HG02970 (cell line): ENCODE data around the gene CCDC174.
"Not testable (repeated sequence)": the region's sequence is repeated elsewhere in the genome, so short reads cannot be mapped to it uniquely, and the experiment has no call there.

Source experiments
- ATAC-seq: cut with Tn5 transposase; IDR thresholded peaks from one replicate; pipeline ENCODE4 v1.9.1; 2021; ENCODE audit warnings: mild to moderate bottlenecking, moderate library complexity, moderate number of reproducible peaks; ENCODE audit not compliant: unreplicated experiment, low FRiP score

CCDC174 gene

DNA sequence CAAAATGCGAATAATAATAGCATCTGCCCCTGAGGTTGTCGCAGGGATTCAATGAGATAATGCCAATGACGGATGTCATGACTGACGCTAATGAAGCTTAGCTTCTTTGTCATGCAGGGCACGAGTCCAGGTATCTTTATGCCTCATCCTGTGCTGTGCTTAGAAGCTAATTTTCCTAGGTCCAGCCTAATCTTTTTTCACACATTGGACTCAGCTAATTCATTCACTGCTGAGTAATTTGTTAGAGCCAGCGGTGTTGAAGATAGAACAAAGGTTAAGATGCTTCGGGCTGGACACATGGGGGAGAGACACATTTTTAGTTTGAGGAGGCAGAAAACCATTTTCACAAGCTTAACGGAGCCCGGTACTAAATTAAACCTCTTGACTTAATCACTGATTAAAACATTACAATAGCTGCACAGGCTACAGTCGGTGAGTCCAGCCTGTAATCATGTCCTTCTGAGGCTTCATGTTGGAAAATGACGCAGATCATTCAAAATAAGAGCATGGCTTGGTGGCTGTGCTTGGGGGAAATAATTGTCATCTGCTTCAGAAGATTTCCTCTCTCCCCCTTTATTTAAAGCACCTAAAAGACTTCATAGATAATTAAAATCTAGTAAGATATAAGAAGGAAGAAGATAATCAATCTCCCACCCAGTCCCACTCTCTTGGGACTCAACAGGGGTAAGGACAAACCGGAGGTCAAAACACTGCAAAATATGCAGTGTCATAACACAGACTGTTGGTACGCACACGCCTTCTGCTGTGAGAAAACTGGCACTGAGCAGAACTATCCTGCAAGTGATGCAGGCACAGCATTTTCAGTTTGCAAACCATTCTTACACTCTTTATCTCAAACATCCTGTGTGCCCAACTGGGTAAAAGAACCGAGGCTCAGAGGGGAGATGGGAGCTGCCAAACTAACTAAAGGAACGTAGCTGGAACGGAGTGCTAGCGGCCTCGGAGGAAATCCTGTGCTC, 3.3 kb upstream of the CCDC174 start:
- ATAC-seq: no peak

DNA sequence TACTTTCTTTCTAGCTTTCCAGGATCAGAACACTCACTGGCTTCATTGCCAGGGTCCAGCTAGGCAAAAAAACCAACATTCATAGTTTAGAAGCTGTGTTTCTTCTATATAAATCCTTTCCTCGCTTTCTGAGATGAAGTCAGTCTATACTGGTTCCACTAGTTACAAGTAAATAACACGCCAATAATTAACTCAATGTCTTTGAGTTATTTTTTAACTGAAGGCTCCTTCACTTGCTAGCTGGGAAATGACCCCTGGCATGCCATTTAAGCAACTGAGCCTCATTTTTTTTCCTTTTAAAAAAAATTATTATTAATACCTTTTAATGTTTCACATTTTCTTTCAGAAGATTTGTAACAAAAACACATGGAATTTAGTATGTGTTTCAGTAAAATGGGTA, 2.1 kb upstream of the CCDC174 start:
- ATAC-seq: no peak

DNA sequence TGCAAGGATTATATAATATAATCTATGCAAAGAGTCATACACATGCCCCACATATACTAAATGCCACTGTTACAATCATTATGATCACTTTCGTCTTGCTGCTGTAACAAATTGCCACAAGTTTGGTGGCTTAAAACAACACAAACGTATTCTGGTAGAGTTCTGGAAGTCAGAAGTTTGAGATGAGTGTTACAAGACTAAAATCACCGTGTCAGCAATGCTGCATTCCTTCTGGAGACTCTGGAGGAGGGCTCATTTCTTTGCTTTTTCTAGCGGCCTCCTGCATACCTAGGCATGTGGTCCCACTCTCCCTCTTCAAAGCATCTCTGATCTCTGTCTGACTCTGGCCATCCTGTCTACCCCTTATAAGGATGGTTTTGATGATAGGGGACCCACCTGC, 1.4 kb upstream of the CCDC174 start:
- ATAC-seq: no peak

DNA sequence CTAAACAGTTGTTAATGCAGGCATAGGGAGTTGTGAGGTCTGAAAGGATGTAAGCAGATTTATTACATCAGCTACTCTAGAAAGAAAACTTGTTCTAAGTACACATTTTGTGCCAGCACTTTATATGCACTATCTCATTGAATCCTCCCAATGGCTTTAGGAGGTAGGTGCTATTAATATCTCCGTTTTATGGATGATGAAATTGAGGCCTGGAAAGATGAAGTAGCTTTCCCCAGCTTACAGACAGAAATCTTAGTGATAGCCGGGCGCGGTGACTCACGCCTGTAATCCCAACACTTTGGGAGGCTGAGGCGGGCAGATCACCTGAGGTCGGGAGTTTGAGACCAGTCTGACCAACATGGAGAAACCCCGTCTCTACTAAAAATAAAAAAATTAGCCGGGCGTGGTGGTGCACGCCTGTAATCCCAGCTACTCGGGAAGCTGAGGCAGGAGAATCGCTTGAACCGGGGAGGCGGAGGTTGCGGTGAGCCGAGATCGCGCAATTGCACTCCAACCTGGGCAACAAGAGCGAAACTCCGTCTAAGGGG, 872 bp downstream of the CCDC174 start:
- ATAC-seq: not testable (repeated sequence)

DNA sequence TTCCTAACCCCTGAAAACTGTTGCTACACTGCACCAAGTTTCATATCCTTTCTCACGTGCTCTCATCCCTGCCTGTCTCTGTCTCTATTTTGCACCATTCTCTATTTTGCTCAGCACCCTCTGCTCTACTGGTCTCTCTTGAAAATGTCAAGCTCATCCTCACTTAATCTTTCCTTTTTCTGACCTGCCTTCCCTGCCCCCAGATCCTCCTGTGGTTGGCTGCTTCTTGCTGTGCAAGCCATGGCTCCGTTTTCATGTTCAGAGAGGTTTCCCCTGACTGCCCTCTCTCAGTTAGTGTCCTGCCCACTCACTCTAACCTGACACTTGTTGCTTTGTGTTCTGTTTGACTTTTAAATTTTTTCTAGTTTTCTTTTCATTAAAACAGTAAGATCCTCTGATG, 6.0 kb downstream of the CCDC174 start:
- ATAC-seq: no peak

DNA sequence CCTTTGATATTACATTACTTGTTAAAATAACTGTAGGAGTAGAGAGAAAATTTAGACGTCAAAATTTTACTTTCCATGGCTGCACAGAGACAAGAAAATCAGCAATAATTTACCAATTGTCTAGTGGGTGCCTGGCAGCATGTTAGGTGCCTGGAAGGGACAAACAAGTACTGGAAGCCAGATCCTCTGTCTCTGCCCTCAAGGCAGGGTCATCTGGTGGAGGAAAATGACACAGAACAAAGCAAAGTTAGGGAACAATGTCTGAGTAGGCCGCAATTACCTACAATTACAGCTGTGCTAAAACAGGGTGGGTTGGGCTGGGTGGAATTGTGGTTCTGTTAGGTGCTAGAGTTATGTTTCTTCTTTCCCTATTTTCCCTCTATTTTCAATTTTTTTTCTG, 7.4 kb downstream of the CCDC174 start:
- no peak for ATAC-seq

DNA sequence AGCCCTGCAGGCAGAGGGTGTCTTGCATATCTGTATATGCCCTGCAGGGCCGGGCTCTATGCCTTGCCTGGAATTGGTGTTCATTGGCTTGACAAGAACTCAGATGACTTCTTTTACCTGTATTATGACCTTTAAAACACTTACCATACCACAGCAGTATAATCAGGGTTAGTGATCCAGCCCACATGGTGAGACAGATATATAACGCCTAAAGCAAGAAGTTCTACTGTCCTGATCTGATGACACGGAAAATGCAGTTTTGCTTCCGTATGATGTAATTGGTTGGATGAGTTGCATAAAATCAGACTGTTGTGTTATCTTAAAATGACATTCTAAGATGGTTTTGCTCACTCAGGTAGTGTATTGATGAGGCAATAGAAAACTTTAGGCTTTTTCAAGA, 9.4 kb downstream of the CCDC174 start:
- no peak for ATAC-seq

DNA sequence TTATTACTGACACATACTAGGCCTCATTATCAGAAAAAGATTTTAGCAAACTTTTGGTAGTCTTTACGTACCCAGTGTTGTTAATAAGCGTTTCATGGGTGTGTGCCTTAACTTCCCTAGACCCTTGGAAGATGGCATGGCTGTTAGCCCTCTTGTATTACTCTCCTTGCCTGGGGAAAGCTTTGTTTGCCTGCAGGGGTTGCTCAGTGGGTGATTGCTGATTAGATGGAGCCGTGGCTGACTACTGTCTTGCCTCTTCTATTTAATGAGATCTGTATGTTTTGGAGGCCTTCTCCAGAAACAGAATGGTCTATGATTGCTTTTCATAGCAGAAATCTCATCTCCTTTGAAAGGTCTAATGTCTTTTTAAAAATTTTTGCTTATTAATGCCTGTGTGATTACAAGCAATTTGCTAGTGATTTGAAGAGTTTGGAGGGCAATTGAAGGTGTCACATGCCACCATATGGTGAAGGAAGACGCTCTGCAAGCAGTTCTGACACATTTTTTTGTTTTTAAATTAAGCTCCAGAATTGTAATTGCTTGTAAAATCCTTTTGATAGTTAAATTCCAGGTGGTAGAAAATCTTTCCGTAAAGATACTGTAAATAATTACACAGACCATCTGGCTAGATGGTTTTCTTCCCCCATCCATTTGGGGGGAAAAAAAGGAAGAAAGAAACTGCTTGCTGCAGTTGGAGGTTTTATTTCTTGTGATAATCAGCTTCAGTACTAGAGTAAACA, 12.0 kb downstream of the CCDC174 start:
- ATAC-seq: no peak

DNA sequence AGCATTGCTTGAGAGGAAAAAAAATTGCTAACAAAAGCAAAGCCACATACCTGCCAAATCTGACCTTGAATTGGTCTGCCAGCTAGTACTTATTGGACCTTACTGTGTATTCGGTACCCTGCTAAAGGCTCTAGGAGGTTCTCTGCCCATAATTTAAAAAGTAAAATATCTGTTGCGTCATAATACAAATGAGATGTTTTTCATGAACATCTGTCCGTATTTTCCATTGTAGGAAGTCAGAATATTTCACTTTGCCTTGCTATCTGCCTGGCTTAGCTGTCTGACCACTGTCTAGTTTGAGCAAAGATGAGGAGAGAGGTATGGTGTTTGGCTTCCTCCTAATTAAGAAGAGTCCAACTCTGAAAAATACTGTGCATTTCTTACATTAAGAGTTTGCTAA, 12.6 kb downstream of the CCDC174 start:
- ATAC-seq: no peak

DNA sequence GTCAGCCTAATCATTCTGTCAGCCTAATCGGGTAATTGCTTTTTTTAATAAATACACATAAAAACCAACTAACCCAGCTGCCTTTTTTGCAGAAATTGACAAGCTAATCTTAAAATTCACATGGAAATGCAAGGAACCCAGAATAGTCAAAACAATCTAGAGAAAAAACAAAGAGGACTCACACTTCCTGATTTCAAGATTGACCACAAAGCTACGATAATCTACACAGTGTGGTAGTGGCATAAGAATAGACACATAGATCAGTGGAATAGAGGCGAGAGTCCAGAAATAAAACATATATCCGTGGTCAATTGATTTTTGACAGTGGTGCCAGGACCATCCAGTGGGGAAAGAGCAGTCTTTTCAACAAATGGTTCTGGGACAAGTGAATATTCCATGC, 21.0 kb downstream of the CCDC174 start:
- ATAC-seq: no peak

DNA sequence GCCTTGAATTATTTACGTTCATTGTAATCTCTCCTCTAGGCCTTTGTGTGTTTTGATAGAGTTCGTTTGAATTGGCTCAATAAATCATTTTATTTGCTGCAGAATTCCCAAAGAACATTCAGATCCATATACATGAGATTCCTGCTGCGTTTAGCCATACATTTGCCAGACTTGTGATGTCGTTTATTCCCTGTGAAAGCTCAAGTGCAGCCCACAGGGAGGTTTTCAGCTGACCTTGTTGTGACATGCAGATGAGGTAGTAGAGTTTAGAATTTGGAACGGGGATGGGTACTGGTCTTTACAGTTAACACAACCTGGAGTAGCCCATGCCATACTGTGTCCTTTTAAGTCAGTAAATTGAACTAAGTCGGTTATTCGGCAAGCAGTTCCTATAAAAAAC, 23.3 kb downstream of the CCDC174 start, which contains the start of gene C3orf20:
C3orf20 (plus strand) TSS at position 301 of the 400 bp plus-strand sequence. CDS start 7,573 bp downstream, outside the sequence.
- ATAC-seq: no peak

DNA sequence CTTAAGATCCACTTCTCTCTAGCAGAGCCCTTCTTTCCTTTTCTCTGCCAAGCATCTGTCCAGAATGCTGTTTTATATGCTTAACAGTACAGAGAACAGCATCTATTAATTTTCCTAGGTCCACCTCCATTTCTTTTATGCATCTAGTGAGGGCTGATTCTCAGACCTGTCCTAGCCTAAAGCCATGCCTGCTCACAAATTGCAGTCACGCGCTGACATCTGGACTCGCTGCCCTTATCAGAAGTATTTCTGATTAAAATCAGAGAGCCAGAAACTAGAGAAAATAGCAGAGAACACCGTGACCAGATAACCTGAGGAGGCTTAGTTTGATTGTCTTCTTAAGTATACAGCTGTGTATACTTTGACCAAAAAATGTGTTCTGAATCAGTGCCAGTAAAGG, 25.3 kb downstream of the CCDC174 start:
- no peak for ATAC-seq

DNA sequence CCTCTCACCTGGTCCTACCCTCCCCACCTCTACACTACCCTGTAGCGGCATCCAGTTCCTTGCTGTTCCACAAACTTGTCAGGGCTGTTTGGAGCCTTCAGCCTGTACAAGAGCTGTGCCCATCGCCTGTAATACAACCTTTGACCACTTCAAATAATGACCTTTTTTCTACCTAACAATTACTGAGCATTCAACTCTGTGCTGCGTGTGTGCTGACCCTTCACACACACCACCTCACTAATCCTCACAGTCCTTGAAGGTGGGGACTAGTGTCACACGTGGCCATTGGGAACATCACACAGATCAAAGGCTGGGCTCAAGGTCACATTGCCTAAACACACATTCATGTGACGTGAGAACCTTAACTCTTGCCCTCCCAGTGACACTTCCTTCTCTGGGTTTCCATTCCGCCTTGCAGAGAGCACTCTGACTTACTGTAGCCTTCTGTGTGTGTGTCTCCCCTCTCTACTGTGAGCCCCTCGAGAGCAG, 26.5 kb downstream of the CCDC174 start:
- ATAC-seq: no peak

DNA sequence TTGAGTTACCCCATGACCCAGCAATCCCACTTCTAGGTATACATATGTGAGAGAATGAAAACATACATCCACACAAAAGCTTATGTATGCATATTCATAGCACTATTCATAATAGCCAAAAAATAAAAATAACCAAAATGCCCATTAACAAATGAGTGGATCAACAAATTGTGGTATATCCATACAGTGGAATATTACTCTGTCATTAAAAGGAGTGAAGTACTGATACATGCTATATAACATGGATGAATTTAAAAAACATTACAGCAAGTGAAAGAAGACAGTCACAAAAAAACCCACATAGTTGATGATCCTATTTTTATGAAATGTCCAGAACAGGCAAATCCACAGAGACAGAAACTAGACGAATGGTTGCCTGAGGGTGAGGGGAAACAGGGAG, 28.6 kb downstream of the CCDC174 start:
- ATAC-seq: no peak

DNA sequence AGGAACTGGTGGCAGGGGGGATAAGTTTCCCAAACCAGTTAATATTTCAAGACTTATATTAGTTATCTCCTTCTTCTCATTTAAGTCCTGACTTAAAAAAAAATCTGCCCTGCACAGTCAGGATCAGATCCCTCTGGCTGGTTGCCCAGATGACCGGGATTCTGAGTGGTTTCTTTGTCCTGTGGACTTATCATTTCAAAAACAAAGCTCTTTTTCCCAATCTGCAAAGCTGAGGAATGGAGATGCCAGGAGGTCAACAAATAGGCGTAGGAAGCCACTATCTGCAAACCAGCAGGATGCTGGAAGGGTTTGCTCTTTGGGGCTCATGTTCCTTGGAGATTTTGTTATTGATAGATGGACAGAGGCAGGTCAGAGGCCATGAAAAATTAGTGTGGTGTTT, 29.2 kb downstream of the CCDC174 start:
- ATAC-seq: no peak

DNA sequence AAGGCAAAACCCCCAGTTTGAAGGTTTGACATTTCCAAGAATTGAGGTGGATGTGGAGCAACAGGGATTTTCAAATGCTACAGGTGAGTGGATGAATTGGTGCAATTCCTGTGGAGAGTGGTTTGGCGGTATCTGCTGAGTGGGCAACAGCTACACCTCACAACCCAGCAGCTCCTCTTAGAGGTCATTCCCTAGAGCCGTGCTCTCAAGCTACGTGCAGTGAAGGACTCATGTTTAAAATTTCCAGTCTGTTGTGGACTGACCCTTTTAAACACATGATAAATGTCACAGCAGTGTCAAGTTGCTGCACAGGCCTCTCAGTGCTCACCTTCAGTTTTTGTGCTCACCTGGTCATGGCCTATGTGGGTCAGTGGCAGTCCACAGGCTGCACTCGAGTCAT, 32.9 kb downstream of the CCDC174 start:
- ATAC-seq: no peak

DNA sequence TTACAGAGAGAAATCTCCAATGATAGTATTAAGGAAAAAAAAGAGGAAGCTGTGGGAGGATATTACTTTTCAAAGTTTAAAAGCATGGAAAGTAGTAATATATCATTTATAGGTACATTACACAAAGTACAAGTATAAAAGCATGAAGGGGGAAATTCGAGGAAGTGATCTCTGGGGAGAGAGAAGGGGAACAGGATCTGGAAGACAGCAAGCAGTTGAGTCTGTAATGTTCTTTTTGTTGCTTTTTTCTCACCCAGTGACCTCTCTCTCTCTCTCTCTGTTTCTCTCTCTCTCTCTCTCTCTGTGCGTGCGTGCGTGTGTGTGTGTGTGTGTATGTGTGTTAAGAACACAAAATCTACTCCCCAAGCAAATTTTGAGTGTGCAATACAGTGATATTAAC, 33.6 kb downstream of the CCDC174 start:
- ATAC-seq: no peak

DNA sequence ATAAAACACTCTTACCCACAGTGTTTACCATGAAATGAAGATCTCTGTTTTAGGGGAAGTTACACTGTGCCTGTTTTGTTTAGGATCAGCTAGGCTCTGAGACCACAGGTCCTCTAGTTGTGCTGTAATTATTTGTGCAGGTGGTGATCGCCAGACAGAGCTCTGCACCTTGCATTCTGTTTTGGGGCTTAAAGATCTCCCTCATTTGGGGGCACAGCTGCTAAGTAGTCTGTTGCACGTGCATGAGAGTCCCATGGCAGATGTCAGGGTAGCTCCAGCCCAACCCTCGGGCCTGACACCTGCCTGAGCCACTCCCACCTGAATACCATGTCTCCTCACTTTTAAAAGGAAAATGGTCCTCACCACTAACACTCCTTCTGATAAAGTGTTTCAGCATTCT, 35.8 kb downstream of the CCDC174 start:
- ATAC-seq: no peak

DNA sequence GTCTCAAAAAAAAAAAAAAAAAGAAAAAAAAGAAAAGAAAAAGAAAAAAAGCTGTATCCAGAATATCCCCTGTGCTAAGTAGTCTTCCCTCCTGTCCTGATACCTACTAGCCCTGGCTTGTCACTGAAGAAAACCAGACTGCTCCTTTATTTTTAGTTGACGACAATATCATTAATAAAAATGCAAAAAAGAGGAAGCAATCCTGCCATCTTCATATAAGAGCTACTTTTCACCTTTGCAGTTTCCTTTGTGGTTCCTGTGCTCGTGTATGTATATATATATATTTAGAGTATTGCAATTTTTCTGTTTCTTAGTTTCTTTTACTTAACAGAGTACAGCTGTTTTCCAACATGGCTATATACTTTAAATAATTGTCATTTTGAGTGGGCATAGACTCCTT, 37.0 kb downstream of the CCDC174 start:
- no peak for ATAC-seq

DNA sequence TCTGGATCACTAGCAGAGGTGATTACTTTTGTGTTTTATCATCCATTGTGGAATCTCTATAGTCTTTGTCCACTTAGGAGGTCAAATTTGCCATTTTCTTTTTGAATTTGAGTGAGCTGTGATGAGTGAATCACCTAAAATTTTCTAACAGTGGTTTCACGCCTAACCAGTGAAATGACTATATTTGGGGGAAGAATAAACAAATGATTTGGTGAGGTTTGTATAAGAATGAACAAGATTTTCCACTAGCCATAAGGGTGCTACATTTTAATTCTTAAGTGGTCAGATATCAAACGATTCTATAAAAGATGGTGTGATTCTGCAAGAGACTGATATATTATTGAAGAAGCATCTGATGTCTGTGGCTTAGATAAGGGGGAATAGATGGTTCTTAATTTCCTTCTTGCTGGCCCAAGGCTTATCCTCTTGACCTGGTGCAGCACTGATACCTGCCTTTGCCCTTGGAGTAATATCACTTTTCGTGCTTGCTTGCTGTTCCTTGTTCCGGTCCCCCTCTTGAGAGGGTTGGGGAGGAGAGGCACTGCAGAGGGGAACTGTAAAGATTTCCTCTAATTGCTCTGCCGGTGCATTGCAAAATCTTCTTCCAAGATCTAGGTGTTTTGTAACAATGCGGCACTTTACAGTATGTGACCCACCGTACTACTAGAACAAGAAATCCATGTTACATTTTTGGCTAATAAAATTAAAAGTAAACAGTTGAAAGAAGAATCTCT, 37.9 kb downstream of the CCDC174 start:
- no peak for ATAC-seq
